Measurements from ENCODE around the gene CD109. TPM values are rescaled to one million over a fixed set of nuclear protein-coding genes. Genes with fewer than 3 reads are reported as not detected.

The CD109 gene
- total RNA-seq, 1 donor from 2014 or later: 25.0 TPM

- no peak overlapping the region for H3K27ac ChIP-seq
- intact Hi-C loops (cut with DNase I): no loop called here
- H3K27me3 ChIP-seq (ENCODE audit: low read depth): no peaks in the 10 kb centered on the region
- no peaks in the 10 kb centered on the region for H3K9me3 ChIP-seq
- H3K4me1 ChIP-seq: no peaks in the 10 kb centered on the region
- ATAC-seq: no peak
- no peak for TF ChIP-seq CTCF (IDR thresholded peaks at IDR 0.05)
- no peak overlapping the region for H3K4me3 ChIP-seq
- H3K36me3 ChIP-seq: no peaks in the 10 kb centered on the region
- DNase-seq: no peak
Measured at GRCh38 chr6:73774311-73774774, 78.3 kb downstream of the CD109 start.

- no peak for TF ChIP-seq CTCF (IDR thresholded peaks at IDR 0.05)
- Histone ChIP-seq H3K36me3 (no peaks in the 10 kb centered on the region), H3K9me3 (no peaks in the 10 kb centered on the region), H3K27ac (no peak overlapping the region), H3K4me1 (no peaks in the 10 kb centered on the region), H3K4me3 (no peak overlapping the region), H3K27me3 (ENCODE audit: low read depth) (no peaks in the 10 kb centered on the region)
- DNase-seq: no peak
- no peak for ATAC-seq
- intact Hi-C loops (cut with DNase I): no loop called here
Measured at GRCh38 chr6:73779943-73780342, 83.9 kb downstream of the CD109 start.

- ATAC-seq: no peak
Measured at GRCh38 chr6:73782911-73783310, 86.9 kb downstream of the CD109 start.

GRCh38 chr6:73784726-73785505 lies 88.9 kb downstream of the CD109 start:
- Histone ChIP-seq H3K4me3 (no peak overlapping the region), H3K4me1 (no peaks in the 10 kb centered on the region), H3K9me3 (no peaks in the 10 kb centered on the region), H3K27me3 (ENCODE audit: low read depth) (no peaks in the 10 kb centered on the region), H3K36me3 (no peaks in the 10 kb centered on the region), H3K27ac (no peak overlapping the region)
- intact Hi-C loops (cut with DNase I): no loop called here
- ATAC-seq (no peak), DNase-seq (no peak)
- no peak for TF ChIP-seq CTCF (IDR thresholded peaks at IDR 0.05)

More at GRCh38 chr6:73782911-73783310, 86.9 kb downstream of the CD109 start:
- Histone ChIP-seq H3K27ac (no peak overlapping the region), H3K4me3 (no peak overlapping the region), H3K27me3 (ENCODE audit: low read depth) (no peaks in the 10 kb centered on the region), H3K4me1 (no peaks in the 10 kb centered on the region), H3K36me3 (no peaks in the 10 kb centered on the region), H3K9me3 (no peaks in the 10 kb centered on the region)
- no peak for TF ChIP-seq CTCF (IDR thresholded peaks at IDR 0.05)
- no peak for DNase-seq
- intact Hi-C loops (cut with DNase I): no loop called here

- Histone ChIP-seq H3K27ac (no peak overlapping the region), H3K4me1 (no peaks in the 10 kb centered on the region), H3K36me3 (no peaks in the 10 kb centered on the region), H3K27me3 (ENCODE audit: low read depth) (no peaks in the 10 kb centered on the region), H3K9me3 (no peaks in the 10 kb centered on the region), H3K4me3 (no peak overlapping the region)
- intact Hi-C loops (cut with DNase I): no loop called here
- TF ChIP-seq CTCF (IDR thresholded peaks at IDR 0.05): no peak
- DNase-seq (no peak), ATAC-seq (no peak)
Measured at GRCh38 chr6:73790574-73790973, 94.6 kb downstream of the CD109 start.
